Fibroblast of villous mesenchyme (primary cell): Measurements from ENCODE around the gene CCDC85B. TPM values are rescaled to one million over a fixed set of nuclear protein-coding genes. Genes with fewer than 3 reads are reported as not detected.

Experiments used
- DNase-seq: peaks from one replicate; pipeline ENCODE4 v3.0.0-alpha.2; 2010; ENCODE audit warnings: low read depth
- H3K4me3 ChIP-seq: 2 replicates; pipeline ENCODE4 v1.5.1; 2011; ENCODE audit warnings: low read depth, mild to moderate bottlenecking, low read length
- total RNA-seq: library from RNA; depleted of rRNA; stranded (reverse); fragments of >200 nt; gene quantifications from 2 replicates; pipeline ENCODE4 v1.2.3, GENCODE V29; 2012
- TF ChIP-seq, protein P1 (sequence below): IDR thresholded peaks from 2 replicates; pipeline ENCODE4 v1.5.1; 2012; ENCODE audit warnings: low read depth, mild to moderate bottlenecking, low read length; ENCODE audit not compliant: insufficient read depth

CCDC85B gene
- total RNA-seq, 1 donor, result 37.1 TPM

DNA sequence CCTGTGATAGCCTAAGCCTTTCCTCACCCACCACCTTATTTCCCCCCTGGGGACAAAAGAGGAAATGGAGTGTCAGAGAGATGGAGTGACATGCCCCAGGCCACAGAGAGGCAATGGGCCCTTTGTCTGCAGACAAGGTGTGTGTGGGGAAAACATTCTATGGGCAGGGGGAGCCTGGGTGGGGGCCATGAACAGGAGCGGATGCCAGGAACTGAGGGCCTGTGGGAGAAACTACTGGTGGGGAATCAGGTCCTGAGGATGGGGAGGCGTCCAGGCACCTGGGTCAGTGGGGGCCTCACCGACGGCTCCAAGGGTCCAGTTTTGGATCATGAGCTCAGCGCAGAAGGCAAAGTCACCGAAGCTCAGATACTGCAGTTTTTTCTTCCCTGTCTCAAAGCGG, 5.2 kb upstream of the CCDC85B start:
- DNase-seq, result no peak
- no peak overlapping the region for H3K4me3 ChIP-seq
- TF ChIP-seq, protein P1, sequence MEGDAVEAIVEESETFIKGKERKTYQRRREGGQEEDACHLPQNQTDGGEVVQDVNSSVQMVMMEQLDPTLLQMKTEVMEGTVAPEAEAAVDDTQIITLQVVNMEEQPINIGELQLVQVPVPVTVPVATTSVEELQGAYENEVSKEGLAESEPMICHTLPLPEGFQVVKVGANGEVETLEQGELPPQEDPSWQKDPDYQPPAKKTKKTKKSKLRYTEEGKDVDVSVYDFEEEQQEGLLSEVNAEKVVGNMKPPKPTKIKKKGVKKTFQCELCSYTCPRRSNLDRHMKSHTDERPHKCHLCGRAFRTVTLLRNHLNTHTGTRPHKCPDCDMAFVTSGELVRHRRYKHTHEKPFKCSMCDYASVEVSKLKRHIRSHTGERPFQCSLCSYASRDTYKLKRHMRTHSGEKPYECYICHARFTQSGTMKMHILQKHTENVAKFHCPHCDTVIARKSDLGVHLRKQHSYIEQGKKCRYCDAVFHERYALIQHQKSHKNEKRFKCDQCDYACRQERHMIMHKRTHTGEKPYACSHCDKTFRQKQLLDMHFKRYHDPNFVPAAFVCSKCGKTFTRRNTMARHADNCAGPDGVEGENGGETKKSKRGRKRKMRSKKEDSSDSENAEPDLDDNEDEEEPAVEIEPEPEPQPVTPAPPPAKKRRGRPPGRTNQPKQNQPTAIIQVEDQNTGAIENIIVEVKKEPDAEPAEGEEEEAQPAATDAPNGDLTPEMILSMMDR, result no peak

DNA sequence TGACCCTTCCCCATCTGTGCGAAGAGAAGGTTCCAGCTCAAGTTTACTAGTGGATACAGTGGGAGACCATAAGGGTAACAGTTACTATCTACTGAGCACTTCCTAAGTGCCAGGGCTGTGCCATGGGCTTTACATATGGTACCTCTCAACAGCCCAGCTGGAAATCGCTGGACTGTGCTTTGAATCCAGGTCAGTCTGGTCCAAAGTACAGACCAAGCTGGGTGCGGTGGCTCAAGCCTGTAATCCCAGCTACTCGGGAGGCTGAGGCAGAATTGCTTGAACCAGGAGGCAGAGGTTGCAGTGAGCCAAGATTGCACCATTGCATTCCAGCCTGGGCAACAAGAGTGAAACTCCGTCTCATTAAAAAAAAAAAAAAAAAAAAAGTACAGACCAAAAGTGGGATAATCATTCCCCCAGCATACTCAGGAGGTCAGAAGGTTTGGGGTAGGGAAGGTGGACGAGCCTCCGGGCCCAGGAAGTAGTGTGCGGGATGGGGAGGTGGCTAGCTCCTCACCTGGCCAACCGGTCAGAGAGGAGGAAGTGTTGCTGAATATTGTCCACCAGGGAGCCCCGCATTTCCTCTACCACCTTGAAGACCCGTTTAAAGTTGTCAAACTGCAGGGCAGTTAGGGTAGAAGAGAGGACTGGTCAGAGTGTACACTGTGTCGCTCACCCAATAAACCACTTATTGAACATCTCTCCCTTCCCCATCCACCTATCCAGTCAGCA, 4.5 kb upstream of the CCDC85B start:
- DNase-seq, result no peak
- TF ChIP-seq, protein P1, result no peak
- H3K4me3 ChIP-seq, result no peak overlapping the region

DNA sequence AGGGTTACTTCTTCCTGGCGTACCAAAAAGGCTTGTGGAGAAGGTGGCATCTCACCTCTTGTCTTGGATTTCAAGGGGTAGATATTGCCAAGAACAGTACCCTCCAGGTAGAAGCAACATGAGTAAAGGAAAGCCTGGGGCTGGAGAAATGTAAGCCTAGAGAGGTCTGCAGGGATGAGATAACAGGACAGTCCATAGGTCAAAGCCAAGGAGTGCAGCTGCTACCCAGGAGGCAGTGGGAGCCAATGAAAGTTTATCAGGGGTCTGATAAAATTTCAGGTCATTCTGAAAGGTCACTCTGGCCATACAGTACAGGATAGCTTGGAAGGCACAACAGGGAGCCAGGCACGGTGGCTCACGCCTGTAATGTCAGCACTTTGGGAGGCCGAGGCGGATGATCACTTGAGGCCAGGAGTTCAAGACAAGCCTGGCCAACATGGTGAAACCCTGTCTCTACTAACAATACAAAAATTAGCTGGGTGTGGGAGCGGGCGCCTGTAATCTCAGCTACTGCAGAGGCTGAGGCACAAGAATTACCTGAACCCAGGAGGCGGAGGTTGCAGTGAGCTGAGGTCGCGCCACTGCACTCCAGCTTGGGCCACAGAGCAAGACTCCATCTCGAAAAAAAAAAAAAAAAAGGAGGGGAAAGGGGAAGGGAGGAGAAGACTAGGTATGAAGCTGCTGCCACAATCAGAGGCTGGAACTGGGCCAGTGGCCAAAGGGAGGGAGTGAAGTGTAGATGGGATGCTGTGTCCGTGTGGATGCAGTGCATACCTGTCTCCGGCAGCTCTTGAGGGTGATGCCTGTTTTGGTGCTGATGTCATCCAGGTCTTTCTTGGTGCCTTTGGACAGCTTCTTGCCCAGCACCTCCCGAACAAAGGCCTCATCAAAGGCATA, 3.4 kb upstream of the CCDC85B start:
- DNase-seq, result no peak
- TF ChIP-seq, protein P1, result no peak
- peak overlapping the region; percentile 73 for H3K4me3 ChIP-seq

DNA sequence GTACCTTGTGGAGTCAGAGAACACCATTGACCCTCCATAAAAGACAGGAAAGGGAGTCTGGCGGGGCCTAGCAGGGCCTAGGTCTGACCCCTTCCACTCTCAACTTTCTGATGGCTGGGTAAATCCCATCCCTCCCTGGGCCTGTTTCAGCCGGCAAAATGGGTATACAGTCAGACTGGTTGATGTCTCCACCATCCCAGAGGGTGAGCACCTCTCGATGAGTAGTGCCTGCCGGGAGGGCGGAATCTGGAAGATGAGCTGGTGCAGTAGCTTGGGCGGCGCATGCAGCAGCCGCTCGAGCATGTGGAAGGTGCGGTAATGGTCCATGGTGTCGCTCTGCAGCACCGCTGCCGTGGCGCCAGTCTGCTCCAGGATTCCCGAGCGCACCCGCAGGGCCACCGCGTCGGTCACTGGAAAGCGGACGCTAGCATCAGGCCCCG, 2.7 kb upstream of the CCDC85B start:
- TF ChIP-seq, protein P1, result no peak
- no peak for DNase-seq
- peak overlapping the region; percentile 73 for H3K4me3 ChIP-seq

DNA sequence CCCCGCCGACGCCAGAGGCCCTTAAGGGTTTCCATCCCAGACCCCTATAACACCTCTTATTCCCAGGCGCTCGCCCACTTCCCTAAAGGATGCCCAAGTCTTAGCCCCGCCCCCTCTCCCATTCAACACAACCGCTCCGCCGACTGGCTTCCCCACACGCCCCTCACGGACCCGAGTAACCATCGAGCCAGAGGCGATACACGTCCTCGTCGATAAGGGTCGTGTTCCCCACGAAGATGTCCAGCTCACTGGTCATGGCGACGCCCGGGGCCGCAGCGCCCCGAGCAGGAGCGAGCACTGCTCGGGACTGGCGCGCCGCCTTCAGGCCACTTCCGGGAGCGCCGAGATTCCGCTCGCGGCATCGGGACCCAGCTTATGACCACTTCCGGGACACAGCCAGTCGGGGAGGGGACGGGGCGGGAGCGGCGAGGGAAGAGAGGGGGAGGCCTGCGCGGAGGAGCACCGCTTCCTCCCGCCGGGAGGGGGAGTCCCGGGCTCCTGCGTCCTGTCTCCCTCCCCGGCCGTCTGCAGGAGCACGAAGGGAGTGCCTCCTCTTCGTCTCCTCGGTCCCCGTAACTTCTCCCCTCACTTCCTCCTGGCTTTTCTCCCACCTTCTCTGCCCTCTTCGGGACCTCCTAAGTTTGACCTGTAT, 2.2 kb upstream of the CCDC85B start, which contains the start of gene FIBP:
Gene FIBP (minus strand): TSS at position 309 of the 652 bp plus-strand sequence. CDS start 53 bp downstream, at position 256.
- TF ChIP-seq, protein P1, result peak; percentile 77
- DNase-seq, result peak; percentile 98
- H3K4me3 ChIP-seq, result peak within 1 kb of the TSS; percentile 73
